Lung (tissue), 12 donors: ENCODE measurements around the gene BIRC7. TPM values are rescaled to one million over a fixed set of nuclear protein-coding genes. Genes with fewer than 3 reads are reported as not detected.
A peak's percentile ranks its signal among the peaks of the same experiment; 100 is the strongest.

ENCODE experiments used
- ATAC-seq: fragments of 200-7000 bp; cut with Tn5 transposase; one replicate; pipeline ENCODE4 v1.9.1; 2020; ENCODE audit warnings: moderate number of reproducible peaks; ENCODE audit not compliant: insufficient read depth, low FRiP score
- DNase-seq, 3 donors: peaks; one replicate each; pipeline ENCODE4 v3.0.0-alpha.2; 2013 to 2017
- H3K27ac ChIP-seq, 2 donors: one replicate each; pipeline ENCODE4 v1.5.1; 2013; ENCODE audit warnings: mild to moderate bottlenecking in 2 of 2, moderate library complexity in 2 of 2, control low read depth in 1 of 2, inconsistent platforms in 1 of 2, low read depth in 1 of 2, low read length in 1 of 2
- H3K27me3 ChIP-seq, 3 donors: one replicate each; pipeline ENCODE4 v1.5.1; 2013; ENCODE audit warnings: low read length in 2 of 3; ENCODE audit not compliant: control insufficient read depth in 3 of 3, insufficient read depth in 3 of 3
- H3K36me3 ChIP-seq, 4 donors: one replicate each; pipeline ENCODE4 v1.5.1; 2013; ENCODE audit warnings: low read length in 4 of 4, mild to moderate bottlenecking in 1 of 4, moderate library complexity in 1 of 4; ENCODE audit not compliant: control insufficient read depth in 4 of 4, insufficient read depth in 4 of 4
- H3K4me1 ChIP-seq, 5 donors: one replicate each; pipeline ENCODE4 v1.5.1; 2013; ENCODE audit warnings: low read length in 5 of 5, mild to moderate bottlenecking in 2 of 5, moderate library complexity in 1 of 5; ENCODE audit not compliant: control insufficient read depth in 5 of 5, insufficient read depth in 5 of 5
- H3K4me3 ChIP-seq: one replicate; pipeline ENCODE4 v1.5.1; 2013; ENCODE audit warnings: mild to moderate bottlenecking, control low read depth, moderate library complexity
- H3K9ac ChIP-seq, 2 donors: one replicate each; pipeline ENCODE4 v1.5.1; 2013; ENCODE audit warnings: low read length in 2 of 2, control low read depth in 1 of 2; ENCODE audit not compliant: insufficient read depth in 1 of 2
- H3K9me3 ChIP-seq, 4 donors: one replicate each; pipeline ENCODE4 v1.5.1; 2013; ENCODE audit warnings: low read length in 3 of 4, mild to moderate bottlenecking in 1 of 4, moderate library complexity in 1 of 4; ENCODE audit not compliant: control insufficient read depth in 4 of 4, insufficient read depth in 3 of 4
- WGBS, 2 donors: extraction: QIAGEN DNeasy Blood & Tissue Kit; methylation state at CpG; one replicate each; pipeline ENCODE4 v1.1.7; 2013; 5-methylcytosine and 5-hydroxymethylcytosine counted together
- polyA plus RNA-seq, 2 donors: library from polyadenylated mRNA; stranded (reverse); fragments of 200-250 nt; gene quantifications; one replicate each; pipeline ENCODE4 v1.2.1, GENCODE V29; 2013
- total RNA-seq, 2 donors: library from RNA; depleted of rRNA in 1 of 2; stranded (reverse); fragments of >200 nt in 1 of 2; gene quantifications; one replicate each; pipeline ENCODE4 v1.2.1, GENCODE V29; 2014 to 2021
- TF ChIP-seq, protein P1 (sequence below): IDR thresholded peaks from 2 replicates; pipeline ENCODE4 v1.5.1; 2012; ENCODE audit warnings: mild to moderate bottlenecking; ENCODE audit errors: control extremely low read depth, extremely low read depth
- donor health status: control.
- donor health status: control.
- donor health status: Bipolar disorder and iron deficiency.
- donor health status: healthy.
- donor health status: DM: yes; HTN: yes; CAD: no.

Gene BIRC7
- total and polyA plus RNA-seq, 4 donors: 0.57 to 1.2 (median 0.71) TPM; not detected in 1

DNA sequence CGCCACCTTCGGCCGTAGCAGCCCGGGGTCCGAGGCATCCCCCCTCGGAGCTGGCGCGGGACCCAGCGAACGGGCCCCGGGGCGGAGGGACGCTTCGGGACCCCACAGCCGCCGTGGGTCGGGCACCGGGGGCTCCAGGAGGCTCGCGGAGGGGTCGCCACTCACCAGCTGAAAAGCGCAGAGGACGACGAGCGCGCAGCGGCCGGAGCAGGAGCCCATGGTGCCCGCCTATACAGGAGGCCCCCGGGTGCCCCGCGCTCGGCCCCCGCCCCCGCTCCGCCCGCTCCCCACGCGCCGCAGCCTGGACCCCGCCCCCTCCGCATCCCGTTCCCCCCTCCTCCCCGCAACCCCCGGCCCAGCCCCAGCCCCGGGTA is 18.5 kb downstream of the BIRC7 start, which contains the start of gene NKAIN4:
NKAIN4 (minus strand) TSS at position 232 of the 374 bp plus-strand sequence; CDS start at position 219, 13 bp downstream.
- ATAC-seq: no peak

DNA sequence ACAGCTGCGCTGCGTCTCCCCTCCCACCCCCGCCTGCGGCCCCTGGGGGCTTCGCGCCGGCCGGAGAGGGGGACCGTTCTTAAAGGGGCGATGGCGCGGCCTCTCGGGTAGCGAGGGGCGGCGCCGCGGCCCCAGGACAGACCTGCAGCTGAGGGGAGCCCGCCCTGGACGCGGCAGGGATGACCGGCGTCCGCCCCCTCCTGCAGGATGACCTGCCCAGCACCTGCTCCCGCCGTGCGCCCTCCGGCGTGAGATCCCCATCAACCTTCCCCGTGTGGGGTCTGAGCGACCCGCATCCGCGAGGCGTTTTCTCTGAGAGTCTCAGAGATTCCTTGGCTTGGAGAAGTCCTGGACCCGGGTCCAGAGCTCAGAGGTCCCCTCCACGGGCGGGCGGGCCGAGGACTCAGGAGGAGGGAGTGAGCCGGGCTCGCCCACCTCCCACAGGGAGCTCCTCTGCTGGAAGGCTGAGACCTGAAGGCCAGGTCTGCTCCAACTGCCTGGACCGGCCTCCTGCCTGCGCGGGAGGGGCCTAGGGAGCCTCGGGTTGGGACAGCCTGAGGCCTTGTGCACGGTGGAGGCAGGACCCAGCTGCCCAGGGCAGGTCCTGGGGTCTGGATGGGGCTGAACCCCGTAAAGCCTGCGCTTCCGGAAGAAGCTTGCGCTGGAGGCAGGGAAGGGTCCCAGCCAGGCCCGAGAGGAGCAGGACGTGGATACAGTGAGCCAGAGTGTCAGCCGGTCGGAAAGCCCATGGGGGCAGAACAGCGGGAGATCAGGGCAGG is 19.1 kb downstream of the BIRC7 start:
- Histone ChIP-seq H3K36me3 (no peaks in the 10 kb centered on the region), H3K4me3 (no peak overlapping the region), H3K4me1 (peaks cover 0 to 46% (median 9%) of the 10 kb centered on the region in 5 donors), H3K9me3 (peaks cover 0 to 3% (median 0%) of the 10 kb centered on the region in 4 donors), H3K9ac (no peak overlapping the region), H3K27me3 (peaks cover 0 to 27% (median 12%) of the 10 kb centered on the region in 3 donors), H3K27ac (no peak overlapping the region)
- ATAC-seq (no peak), DNase-seq (peak; percentile 52 to 80 (median 62))
- WGBS, 2 donors: 8% methylated on average over 44 to 56 of the region's 56 CpGs
- TF ChIP-seq, protein P1, sequence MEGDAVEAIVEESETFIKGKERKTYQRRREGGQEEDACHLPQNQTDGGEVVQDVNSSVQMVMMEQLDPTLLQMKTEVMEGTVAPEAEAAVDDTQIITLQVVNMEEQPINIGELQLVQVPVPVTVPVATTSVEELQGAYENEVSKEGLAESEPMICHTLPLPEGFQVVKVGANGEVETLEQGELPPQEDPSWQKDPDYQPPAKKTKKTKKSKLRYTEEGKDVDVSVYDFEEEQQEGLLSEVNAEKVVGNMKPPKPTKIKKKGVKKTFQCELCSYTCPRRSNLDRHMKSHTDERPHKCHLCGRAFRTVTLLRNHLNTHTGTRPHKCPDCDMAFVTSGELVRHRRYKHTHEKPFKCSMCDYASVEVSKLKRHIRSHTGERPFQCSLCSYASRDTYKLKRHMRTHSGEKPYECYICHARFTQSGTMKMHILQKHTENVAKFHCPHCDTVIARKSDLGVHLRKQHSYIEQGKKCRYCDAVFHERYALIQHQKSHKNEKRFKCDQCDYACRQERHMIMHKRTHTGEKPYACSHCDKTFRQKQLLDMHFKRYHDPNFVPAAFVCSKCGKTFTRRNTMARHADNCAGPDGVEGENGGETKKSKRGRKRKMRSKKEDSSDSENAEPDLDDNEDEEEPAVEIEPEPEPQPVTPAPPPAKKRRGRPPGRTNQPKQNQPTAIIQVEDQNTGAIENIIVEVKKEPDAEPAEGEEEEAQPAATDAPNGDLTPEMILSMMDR: no peak

More for the DNA sequence above, 18.5 kb downstream of the BIRC7 start, which contains the start of gene NKAIN4:
- Histone ChIP-seq H3K27ac (no peak within 1 kb of the TSS), H3K36me3 (no peaks in the 10 kb centered on the region), H3K27me3 (peaks cover 0 to 27% (median 14%) of the 10 kb centered on the region in 3 donors), H3K4me1 (peaks cover 0 to 40% (median 9%) of the 10 kb centered on the region in 5 donors), H3K4me3 (no peak within 1 kb of the TSS), H3K9ac (no peak within 1 kb of the TSS), H3K9me3 (peaks cover 0 to 3% (median 0%) of the 10 kb centered on the region in 4 donors)
- 1 to 3% methylated on average over 21 to 46 of the region's 46 CpGs for WGBS, 2 donors
- TF ChIP-seq, protein P1: no peak
- DNase-seq: no peak

DNA sequence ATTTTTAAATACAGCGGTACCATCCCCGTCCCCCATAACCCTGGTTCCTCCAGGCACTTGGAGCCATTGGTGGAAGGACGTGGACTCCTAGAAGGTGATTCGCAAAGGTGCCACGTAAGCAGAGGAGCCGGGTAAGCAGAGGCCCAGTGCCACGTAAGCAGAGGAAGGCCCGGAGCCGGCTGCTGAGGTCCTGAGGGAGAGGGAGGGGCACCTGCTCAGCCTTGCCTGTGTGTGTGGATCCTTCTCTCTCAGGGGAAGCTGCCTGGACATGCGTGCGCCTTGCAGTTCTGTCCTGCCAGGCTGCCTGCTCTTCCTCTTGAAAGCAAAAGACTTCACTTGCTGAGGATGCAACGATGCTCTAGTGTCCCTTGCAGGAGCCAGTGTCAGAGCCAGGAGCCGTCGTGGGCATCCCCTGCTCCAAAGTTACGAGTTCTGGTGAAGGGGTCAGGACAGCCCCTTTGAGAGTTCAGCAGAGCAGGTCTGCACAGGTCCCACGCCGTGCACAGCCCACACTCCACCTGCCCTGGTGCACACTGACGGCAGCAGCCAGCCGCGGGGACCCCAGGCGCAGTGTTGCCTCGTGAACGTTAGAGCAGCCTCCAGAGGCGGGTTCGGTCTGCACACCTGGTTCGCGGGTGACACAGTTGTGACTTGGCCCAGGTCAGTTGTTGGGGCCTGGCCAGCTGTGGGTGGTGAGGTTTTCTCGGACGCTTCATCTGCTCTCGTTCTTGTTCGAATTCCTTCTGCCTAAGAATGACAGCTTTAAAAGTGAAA is 20.4 kb downstream of the BIRC7 start:
- peaks cover 0 to 4% (median 0%) of the 10 kb centered on the region in 4 donors for H3K9me3 ChIP-seq
- no peak for ATAC-seq
- no peak for DNase-seq
- no peak overlapping the region for H3K4me3 ChIP-seq
- peaks cover 0 to 27% (median 16%) of the 10 kb centered on the region in 3 donors for H3K27me3 ChIP-seq
- 54 to 61% methylated on average over 30 to 31 of the region's 31 CpGs for WGBS, 2 donors
- H3K27ac ChIP-seq: no peak overlapping the region
- TF ChIP-seq, protein P1: no peak
- H3K9ac ChIP-seq: no peak overlapping the region
- no peaks in the 10 kb centered on the region for H3K36me3 ChIP-seq
- H3K4me1 ChIP-seq: peaks cover 0 to 59% (median 19%) of the 10 kb centered on the region in 5 donors
